Activated CD4-positive, alpha-beta T cell treated with anti-CD3 and anti-CD28 coated beads for 1 hour (primary cell): Measurements from ENCODE around the gene LRRC4B.

Experiments
- DNase-seq: peaks from one replicate; pipeline ENCODE4 v3.0.0-alpha.2; 2020

The LRRC4B gene

DNA sequence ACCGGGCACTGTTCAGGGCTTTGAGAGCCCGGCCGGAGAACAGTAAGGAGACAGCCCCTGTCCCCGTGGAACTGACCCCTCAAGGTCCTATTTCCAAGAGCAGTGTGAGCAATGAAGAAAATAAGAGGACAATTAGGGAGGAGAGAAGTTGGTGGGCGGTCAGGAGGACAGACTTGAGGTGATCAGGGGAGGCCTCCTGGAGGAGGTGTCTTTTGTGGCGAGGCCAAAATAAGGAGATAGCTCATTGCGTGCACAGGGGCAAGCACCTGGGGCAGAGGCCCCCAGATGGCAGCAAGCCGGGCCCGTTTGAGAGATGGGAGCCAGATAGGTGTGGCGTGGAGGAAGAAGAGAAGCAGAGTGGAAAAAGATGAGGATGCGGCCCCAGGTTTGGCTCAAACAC, 2.8 kb upstream of the LRRC4B start:
- DNase-seq = no peak

DNA sequence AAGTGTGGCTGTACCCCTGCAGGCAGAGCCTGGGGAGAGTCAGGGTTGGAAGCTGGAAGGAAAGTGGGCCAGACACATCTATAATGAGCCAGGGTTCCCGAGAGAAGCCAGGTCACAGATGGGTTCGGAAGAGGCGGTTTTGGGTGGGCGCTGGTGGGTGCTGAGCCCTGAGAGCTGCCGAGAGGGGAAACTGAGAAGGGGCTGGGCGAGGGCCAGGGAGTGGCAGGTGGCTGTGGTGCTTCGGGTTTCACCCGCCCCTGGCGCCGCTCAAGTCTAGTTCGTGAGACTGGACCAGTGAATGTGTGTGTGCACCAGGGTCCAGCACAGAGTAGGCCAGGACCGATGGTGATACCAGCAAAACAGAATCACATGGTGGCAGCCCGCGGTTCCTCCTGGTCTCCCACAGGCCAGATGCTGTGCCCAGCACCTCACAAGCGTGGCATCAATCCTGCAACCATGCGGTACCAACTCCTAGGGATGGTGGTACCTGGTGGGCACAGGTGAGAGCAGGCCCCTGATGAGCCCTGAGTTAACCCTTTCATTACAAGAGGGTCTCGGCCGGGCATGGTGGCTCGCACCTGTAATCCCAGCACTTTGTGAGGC, 1.8 kb upstream of the LRRC4B start:
- DNase-seq = no peak

DNA sequence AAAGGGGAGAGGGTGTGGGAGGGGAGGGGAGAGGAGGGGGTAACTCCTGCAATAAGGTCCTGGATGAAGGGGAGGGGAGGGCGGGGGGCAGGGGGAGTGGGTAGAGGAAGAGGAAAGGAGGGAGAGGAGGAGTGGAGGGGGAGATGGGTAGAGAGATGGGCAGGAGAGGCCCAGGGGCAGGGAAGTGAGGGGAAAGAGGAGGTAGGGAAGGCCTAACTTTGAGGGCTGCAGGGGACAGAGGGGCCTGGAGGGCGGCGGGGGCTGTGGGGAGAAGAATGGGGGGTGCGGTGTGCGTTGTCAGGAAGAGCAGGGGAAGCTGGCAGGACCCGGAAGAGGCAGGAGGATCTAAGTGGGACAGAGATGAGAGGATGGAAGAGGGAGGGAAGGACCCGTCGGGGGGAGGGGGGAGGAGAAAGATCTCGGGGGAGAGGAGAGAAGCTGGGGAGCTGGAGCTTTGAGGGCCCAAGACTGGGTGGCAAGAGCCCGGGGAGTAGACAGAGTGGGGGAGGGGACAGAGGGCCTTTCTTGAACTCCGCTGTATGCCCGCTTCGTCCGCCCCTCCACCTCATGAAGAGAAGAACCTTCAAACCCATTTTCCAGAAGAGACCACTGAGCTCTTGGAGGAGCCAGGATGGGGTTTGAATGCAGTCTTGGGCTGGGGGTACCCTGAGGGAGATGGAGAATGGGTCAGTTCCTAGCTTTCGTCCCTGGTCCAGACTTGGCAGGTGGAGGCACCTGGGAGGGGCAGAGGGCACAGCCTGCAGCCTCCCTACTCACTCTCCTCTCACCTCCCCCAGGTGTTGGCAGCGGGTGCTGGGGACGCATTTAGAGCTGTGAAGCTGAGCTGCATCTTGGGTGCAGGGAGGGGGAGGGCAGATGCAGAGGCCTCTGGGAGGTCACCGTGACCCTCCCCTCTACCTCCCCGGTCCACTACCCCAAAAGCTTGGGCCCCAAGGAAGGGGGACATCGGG, 778 bp upstream of the LRRC4B start:
- no peak for DNase-seq

DNA sequence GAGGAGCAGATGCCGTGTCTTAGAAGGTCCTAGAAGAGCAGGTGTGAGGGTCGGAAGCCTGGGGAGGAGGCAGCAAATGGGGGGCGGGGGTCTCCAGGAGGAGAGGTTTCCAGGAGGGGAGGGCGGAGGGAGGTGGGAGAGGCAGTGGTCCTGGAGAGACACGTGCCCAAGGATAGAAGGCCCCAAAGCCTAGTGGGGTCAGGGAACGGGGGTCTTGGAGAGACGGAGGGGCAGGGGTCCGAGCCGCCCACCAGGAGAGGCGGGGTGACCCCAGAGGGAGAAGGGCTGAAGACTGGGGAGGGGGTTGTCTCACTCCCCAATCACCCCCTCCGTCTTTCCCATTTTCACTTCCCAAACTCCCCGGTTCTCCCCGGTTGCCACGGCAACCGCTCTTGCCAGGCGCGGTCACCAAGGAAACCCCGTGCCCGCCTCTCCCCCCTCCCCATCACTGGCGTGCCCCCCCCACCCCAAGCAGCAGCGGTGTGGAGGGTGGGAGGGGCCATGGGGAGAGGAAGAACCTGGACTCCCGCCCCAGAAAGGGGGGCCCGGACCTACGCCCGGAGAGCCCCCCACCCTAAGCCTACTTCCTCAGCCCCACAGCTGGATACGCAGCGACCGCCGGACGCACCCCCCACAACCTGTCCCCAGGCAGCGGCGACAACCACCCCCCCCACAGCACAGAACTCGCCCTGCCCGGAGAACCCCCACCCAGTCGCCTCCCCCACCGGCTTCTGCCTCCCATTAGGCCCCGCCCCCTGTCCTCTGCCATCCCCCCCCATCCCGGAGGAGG, 988 bp downstream of the LRRC4B start:
- DNase-seq = no peak

DNA sequence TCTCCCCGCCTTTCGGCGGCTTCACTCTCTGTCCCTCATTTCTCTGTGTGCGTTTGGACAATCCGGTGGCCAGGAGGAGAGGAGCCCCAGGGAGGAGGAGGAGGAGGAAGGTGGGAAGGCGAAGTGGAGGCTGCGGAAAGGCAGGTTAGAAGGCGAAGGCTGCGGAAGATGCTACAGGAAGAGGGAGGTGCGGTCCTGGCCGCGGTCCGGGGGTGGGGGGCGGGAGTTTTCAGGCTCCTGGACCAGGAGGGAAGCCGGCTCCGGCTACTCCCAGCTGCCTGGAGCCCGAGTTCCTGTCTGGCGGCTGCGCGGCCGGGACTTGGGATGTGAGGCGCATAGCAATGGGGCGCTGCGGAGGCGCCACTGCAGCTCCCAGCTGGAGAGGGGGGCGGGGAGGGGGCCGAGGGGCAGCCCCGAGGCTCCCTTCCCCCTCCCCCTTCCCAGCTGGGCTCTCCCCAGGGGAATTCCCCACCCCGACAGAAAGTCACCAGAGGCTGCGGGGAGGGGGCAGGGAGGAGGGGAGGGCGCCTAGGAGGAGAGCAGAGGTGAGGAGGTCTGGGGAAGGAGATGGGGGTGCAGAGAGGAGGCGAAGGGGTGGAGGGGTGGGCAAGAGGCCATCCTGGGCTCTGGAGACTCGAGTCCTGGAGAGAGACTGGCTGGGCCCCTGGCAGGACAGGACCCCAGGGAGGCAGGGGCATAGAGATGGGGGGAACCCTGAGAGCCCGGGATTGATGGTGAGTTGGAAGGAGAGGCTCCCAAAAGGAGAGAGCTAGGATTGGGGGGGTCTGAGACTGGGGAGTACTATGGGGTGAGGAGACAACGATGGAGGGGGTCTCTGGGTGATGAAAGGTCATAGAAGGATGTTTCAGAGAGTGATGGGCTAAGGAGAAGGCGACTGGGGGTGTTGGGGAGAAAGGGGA, 2.0 kb downstream of the LRRC4B start:
- no peak for DNase-seq

DNA sequence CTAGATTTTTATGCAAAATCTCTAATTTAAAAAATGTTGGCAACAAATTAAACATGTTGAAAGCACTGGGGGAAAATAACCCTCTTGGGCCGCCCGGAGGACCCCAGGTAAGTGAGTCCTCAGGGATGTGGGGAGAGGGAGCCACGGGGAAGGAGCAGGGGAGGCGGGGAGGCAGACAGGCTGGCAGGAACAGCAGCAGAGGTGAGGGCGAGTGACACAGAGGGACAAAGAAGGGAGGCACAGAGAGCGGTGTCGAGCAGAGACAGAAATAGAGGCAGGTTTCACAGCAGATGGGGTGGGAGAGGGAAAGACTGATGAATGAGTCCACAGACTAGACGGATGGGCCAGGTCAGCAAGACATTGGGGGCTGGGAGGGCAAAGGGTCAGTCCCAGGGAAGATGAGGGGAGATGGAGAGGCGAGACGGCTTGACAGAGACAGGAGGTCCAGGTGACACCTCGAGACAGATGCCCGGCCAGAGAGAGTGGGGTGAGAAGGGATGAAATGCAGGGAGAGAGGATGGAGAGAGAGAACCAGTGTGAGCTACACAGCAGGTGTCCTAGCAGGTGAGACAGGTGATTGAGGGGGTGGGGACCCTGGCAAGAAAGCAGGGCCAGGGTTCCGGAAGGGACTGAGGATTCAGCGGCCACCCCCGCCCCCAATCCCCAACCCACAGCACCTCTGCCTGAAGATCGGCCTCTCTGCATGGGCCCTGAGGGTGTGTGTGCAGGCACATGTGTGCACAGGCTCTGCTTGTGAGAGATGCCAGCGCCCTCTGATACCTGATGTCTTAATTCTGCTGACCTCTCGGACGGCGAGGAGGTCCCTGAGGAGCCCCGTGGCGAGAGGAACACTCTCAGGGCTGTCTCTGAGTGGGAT, 3.8 kb downstream of the LRRC4B start:
- no peak for DNase-seq

DNA sequence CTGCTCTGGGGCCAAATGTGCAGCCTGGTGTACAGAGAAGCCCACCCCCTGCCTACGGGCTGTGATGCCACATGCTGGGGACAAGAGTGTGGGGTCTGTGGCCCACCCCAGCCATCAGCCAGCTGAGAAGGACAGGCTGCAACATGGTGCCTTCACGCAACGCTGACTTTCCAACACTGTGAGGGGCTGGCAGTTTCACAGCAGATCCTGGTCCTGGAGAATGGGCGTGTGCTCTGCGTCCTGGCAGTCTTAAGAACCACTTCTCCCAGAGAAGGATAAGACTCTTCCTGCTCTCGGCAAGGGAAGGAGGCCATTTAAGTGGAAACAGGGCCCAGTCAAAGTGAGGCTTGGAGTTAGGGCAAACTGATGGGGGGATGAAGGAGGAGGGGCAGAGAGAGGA, 4.6 kb downstream of the LRRC4B start:
- DNase-seq = no peak

DNA sequence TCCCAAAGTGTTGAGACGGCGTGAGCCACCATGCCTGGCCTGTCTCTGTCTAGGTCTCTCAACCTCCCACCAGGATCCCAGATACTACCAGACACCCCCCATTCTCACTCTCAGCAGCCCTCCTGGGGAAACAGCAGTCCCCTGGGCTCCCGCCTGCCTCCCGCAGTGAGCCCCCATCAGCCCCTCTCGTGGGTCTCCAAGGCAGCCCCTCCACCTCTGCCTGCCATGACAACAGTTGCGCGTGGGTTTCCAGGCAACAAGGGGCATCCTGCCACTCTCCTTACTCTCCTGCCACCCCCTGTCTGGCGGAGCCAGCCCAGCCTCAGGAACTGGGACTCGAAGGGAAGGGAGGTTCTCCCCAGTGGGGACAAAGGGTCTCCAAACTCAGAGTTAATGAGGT, 5.2 kb downstream of the LRRC4B start:
- no peak for DNase-seq

DNA sequence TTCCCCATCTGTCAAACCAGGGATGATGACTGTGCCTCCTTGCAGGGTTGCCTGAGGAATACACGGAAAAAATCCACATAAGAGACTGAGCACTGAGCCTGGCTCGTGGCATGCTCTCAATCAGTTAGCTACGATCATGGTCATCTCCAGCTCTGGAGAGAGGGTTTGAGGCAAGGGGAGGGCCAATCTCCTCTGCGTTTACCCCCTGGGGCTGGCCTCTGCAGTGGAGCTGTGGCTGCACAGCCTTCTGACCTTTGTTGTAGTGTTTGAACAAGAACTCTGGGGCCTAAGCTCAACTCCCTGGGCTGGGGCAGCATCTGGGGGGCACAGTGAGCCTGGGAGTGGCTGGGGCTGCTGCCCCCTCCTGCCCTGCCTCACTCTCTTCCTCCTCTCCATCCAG, 5.9 kb downstream of the LRRC4B start:
- DNase-seq = no peak

DNA sequence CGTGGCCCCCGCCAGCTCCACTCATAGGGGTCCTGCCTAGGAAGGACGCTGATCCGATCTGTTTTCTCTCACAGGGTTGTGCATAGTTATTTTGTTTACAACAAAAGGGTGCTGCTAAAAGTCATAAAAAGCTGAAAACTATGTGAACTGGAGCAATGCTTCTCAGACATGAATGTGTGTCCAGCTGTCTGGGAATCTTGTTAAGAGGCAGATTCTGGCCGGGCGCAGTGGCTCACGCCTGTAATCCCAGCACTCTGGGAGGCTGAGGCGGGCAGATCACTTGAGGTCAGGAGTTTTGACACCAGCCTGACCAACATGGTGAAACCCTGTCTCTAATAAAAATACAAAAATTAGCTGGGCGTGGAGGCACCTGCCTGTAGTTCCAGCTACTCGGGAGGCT, 8.6 kb downstream of the LRRC4B start:
- no peak for DNase-seq

DNA sequence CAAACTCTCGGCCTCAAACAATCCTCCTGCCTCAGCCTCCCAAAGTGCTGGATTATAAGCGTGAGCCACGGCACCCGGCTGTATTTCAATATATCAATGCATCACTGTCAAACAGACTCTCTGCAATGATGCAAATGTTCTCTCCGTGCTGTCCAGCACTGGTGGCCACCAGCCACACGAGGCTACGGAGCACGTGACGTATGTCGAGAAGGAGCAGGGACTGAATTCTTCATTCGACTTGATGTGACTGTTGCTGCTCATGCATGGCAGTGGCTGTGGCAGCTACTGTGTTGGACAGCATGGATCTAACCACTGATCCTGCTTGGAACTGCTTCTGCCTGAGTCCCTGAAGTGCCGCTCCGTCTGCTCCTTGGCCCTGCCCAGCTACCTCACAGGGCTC, 9.8 kb downstream of the LRRC4B start:
- DNase-seq = no peak

DNA sequence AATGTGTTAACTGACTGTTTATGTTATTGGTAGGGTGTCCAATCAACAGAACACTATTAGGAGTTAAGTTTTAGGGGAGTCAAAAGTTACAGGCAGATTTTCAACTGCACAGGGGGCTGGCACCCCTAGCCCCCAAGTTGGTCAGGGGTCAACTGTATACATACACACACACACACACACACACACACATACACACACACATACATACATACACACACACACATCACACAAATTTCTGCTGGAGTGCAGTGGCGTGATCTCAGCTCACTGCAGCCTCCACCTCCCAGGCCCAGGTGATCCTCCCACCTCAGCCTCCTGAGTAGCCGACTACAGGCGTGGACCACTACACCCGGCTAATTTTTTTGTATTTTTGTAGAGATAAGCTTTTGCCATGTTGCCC, 10.2 kb downstream of the LRRC4B start:
- no peak for DNase-seq

DNA sequence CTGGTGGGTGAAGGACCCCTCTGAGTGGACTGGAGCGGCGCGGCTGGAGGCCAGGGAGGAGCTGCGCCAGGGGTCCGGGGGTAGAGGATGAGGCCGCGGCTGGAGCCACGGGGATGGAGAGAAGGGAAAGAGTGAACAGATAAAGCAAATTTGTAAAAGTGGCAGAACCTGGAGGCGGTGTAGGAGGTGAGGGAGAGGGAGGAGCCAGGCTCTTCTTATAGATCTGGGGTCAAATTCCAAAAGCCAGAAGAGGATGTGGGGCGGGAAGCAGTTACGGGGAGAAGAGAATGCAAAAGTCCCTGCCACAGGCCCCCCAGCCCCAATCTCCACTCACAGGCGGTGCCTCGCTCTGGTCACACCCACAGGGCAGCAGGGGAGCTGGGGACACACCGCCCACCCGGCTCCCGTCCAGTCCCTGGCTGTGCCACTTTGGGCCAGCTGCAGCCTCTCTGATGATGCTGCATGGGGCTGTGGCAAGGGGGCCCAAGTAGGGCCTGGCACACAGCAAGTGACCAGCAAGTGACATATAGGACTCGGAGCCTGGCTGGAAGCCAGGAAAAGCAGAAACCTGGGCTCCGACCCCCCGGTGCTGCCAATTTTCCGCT, 11.1 kb downstream of the LRRC4B start:
- no peak for DNase-seq

DNA sequence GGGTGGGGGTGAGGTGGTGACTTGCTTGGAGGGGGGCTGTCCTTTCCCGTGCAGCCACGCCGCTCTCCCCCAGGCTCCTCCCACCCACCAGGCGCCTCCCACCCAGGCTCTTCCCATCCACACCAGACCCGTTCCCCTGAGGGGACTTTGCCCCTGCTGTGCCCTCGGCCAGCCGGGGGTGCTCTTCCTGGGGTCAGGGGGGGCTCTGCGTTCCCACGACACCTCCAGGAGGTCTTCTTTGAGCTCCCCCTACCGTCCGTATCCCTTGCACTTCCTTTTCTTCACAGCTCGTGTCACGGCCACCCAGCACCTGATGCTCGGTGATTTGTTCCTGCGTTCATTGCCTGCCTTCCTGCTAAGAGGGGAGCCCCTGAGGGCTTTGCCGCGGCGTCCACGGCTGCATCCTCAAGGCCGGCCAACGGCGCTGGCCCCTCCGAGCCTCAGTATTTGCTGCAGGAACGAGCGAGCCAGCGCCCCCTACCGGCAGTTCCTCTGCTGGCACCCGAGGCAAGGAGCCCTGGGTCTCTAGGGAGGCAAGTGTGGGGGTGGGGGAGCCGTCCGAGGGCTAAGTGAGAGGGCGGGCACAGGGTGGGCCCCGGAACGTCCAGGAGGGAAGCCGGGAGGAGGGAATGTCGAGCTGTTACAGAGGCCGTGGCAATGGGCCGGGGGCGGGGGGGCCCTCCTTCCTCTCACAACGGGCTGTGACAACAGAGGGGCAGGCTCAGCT, 11.8 kb downstream of the LRRC4B start:
- DNase-seq = peak; percentile 57

DNA sequence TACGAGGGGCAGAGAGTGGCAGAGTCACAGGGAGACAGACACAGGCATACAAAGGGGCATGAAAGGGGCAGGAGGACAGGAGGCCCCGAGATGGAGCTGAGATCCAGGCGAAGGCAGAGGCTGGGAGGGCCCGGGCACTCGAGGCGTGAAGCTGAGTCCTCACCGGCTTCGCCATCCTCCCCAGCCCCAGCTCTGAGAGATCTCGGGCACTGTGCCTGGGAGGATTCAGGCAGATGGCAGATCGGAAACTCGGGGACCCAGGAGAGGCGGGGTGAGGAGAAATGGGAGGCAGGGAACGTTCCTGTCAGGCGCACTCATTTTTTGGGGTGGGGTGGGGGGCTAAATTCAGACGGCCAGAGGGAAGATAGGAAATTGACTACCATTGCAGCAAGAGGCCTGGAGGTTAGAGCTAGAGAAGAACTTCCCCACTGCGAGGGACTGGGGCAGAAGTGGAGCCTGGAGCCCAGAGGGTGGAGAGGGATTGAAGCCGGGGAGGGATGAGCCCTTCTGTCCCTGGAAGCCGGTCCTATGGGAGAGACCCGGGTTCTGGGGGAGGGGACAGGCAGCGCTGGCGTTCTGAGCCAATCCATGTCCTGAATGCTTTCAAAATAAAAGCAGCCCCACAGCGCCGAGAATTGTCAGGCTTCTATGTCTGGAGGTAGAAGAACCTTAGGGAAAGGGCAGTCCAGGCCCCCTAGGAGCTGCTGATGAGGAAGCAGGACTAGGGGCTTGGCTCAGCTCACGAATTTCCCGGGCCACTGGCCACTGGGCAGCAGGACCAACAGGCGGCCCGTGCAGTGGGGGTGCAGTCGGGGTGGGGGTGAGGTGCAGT, 12.6 kb downstream of the LRRC4B start:
- no peak for DNase-seq

DNA sequence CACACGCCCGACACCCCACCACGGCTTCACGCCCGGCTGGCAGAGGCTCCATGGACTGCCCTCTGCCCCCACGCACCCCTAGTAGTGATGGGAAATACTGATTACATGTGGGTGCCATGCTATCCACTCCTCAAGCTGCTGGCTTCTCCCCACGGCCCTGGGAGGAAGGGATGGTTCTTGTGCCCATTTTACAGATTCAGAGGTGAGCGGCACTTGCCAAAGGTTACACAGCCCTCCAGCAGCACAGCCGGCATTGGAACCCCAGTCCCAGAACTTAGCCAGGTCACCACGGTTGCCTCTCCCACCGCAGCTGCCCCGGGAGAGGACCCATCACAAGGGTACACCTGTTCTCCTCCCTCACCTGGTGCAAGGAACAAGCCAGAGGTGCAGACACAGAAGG, 13.2 kb downstream of the LRRC4B start:
- no peak for DNase-seq

DNA sequence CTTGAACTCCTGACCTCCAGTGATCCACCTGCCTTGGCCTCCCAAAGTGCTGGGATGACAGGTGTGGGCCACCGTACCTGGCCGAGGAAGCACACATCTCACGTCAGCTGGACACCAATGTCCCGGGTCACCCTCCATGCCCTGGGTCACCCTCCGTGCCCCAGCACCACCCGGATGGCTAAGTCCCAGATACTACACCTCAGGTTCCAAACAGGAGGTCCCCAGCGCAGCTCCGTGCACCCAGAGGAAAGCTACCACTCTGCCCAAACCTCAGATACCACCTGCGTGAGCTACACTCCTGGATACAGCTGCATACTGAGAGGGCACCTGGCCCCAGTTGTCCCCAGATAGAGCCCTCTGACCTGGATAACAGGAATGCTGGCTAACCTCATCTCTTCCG, 14.0 kb downstream of the LRRC4B start:
- DNase-seq = no peak

DNA sequence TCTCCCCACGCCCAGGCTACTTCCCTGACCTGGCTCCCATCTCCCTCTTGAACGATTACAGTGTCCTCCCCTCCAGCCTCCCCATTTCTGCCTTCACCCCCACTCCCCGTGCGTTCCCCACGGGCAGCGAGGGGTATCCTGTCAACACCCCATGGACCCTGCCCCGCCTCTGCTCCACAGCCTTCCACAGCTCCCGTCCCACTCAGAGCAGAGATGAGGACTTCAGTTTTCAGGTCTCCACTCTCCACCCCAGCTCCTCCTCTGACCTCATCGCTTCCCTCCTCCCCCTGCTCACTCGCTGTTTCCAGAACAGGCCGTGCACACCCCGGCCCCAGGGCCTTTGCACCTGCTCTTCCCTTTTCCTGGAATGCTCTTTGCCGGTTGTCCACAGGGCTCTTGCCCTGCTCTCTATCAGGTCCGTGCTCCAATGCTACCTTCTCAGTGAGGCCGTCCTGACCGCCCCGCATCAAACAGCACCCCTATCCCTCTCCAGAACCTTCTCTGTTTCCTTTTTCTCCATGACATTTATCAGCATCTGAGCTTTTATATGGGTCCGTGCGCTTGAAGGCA, 15.0 kb downstream of the LRRC4B start:
- no peak for DNase-seq

DNA sequence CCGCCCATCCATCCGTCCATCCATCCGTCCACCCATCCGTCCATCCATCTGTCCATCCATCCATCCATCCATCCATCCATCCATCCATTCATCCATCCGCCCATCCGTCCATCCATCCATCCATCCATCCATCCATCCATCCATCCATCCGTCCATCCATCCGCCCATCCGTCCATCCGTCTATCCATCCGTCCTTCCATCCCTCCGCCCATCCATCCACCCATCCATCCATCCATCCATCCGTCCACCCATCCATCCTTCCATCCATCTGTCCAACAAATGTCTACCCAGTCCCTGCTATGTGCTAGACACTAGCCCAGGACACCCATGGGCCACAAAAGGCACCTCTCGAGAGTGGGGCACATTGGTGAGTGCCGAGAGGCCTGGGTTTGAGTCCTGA, 15.7 kb downstream of the LRRC4B start:
- DNase-seq = no peak
